GM23248 (cell line): ENCODE measurements around the gene TEX13B. TPM values are rescaled to one million over a fixed set of nuclear protein-coding genes. Genes with fewer than 3 reads are reported as not detected.
"Not testable (repeated sequence)": the region's sequence is repeated elsewhere in the genome, so short reads cannot be mapped to it uniquely, and the experiment has no call there.

ENCODE experiments used
- DNase-seq: peaks from one replicate; pipeline ENCODE4 v3.0.0-alpha.2; 2015
- H2AFZ ChIP-seq: fragments of 200-600 bp; sonication (generic); 2 replicates; pipeline ENCODE4 v1.6.1; 2016; ENCODE audit warnings: antibody characterized with exemption
- H3F3A ChIP-seq: fragments of 200-600 bp; sonication (generic); 2 replicates; pipeline ENCODE4 v1.6.1; 2016; ENCODE audit warnings: mild to moderate bottlenecking, antibody characterized with exemption, mixed run types; ENCODE audit not compliant: insufficient read depth
- H3K27ac ChIP-seq: fragments of 200-600 bp; sonication (generic); 2 replicates; pipeline ENCODE4 v1.5.1; 2016; ENCODE audit warnings: mild to moderate bottlenecking
- H3K27me3 ChIP-seq: fragments of 200-600 bp; sonication (generic); replicated peaks from 2 replicates; pipeline ENCODE4 v1.6.1; 2016; ENCODE audit warnings: mild to moderate bottlenecking; ENCODE audit not compliant: insufficient read depth
- H3K36me3 ChIP-seq: fragments of 200-600 bp; sonication (generic); 2 replicates; pipeline ENCODE4 v1.6.1; 2016; ENCODE audit warnings: low read depth, mild to moderate bottlenecking
- H3K4me1 ChIP-seq: fragments of 200-600 bp; sonication (generic); 2 replicates; pipeline ENCODE4 v1.6.1; 2016; ENCODE audit warnings: mild to moderate bottlenecking; ENCODE audit not compliant: insufficient read depth
- H3K4me2 ChIP-seq: fragments of 200-600 bp; sonication (generic); one replicate; pipeline ENCODE4 v1.6.1; 2016; ENCODE audit warnings: mild to moderate bottlenecking; ENCODE audit not compliant: unreplicated experiment
- H3K4me3 ChIP-seq: fragments of 200-600 bp; sonication (generic); 2 replicates; pipeline ENCODE4 v1.5.1; 2016; ENCODE audit warnings: mild to moderate bottlenecking
- H3K79me2 ChIP-seq: fragments of 200-600 bp; sonication (generic); 2 replicates; pipeline ENCODE4 v1.6.1; 2016; ENCODE audit warnings: mild to moderate bottlenecking; ENCODE audit not compliant: insufficient read depth
- H3K9ac ChIP-seq: fragments of 200-600 bp; sonication (generic); 2 replicates; pipeline ENCODE4 v1.6.1; 2016; ENCODE audit warnings: mild to moderate bottlenecking
- H3K9me2 ChIP-seq: fragments of 200-600 bp; sonication (generic); 2 replicates; pipeline ENCODE4 v1.6.1; 2016; ENCODE audit warnings: mixed run types, mild to moderate bottlenecking, moderate library complexity; ENCODE audit not compliant: insufficient read depth
- H3K9me3 ChIP-seq: fragments of 200-600 bp; sonication (generic); one replicate; pipeline ENCODE4 v1.6.1; 2017; ENCODE audit warnings: low read depth
- H4K20me1 ChIP-seq: fragments of 200-600 bp; sonication (generic); 2 replicates; pipeline ENCODE4 v1.6.0; 2016; ENCODE audit not compliant: insufficient read depth
- EZH2 ChIP-seq: fragments of 200-600 bp; sonication (generic); IDR thresholded peaks from 2 replicates; pipeline ENCODE4 v1.6.1; 2018; ENCODE audit warnings: antibody characterized with exemption, mild to moderate bottlenecking; ENCODE audit not compliant: insufficient read depth, poor library complexity, severe bottlenecking
- EZH2phosphoT487 ChIP-seq: fragments of 200-600 bp; sonication (generic); IDR thresholded peaks from 2 replicates; pipeline ENCODE4 v1.6.1; 2018; ENCODE audit warnings: antibody characterized with exemption, moderate library complexity, mild to moderate bottlenecking, low read depth; ENCODE audit not compliant: insufficient read depth
- WGBS, 2 experiments: methylation state at CpG; one replicate each; pipeline ENCODE4 v1.1.6; 2015 to 2017; ENCODE audit warnings: low lambda C conversion rate in 2 of 2, low coverage in 1 of 2; ENCODE audit errors: missing lambda C conversion rate in 2 of 2; 5-methylcytosine and 5-hydroxymethylcytosine counted together
- in situ Hi-C: fragments of 300-500 bp; cut with MboI; formaldehyde crosslinking; loops from 2 replicates; pipeline ENCODE4 v1.15.0; 2020
- polyA plus RNA-seq: library from polyadenylated mRNA; unstranded; fragments of >200 nt; fragmentation: Nextera tagmentation; extraction: Ambion mirVana; gene quantifications from 2 replicates; pipeline ENCODE4 v1.2.1, GENCODE V29; 2016
- total RNA-seq: library from RNA; depleted of rRNA; stranded (reverse); fragments of >200 nt; shearing (Covaris generic); gene quantifications from 2 replicates; pipeline ENCODE4 v1.2.3, GENCODE V29; 2014

The TEX13B gene
- total and polyA plus RNA-seq, 2 experiments from 2014 or later = not detected

- in situ Hi-C loops = no loop called here
- Histone ChIP-seq H3K4me3 (no peak overlapping the region), H3K9ac (no peak overlapping the region), H2AFZ (no peak overlapping the region), H3K79me2 (no peaks in the 10 kb centered on the region), H3K27ac (no peak overlapping the region), H3K9me2 (no peaks in the 10 kb centered on the region), H3K27me3 (no peaks in the 10 kb centered on the region), H4K20me1 (no peaks in the 10 kb centered on the region), H3F3A (no peaks in the 10 kb centered on the region), H3K36me3 (no peaks in the 10 kb centered on the region), H3K9me3 (no peaks in the 10 kb centered on the region), H3K4me2 (no peak overlapping the region), H3K4me1 (no peaks in the 10 kb centered on the region)
- TF ChIP-seq EZH2phosphoT487 = no peak
- no peak for TF ChIP-seq EZH2
- 0% methylated on average over 2 of the region's 2 CpGs for WGBS, 2 experiments
- DNase-seq = no peak
These were observed 12.1 kb downstream of the TEX13B start for GRCh38 chrX:107970073-107970472.

- TF ChIP-seq EZH2phosphoT487 (no peak), EZH2 (no peak)
- Histone ChIP-seq H4K20me1 (no peaks in the 10 kb centered on the region), H2AFZ (no peak overlapping the region), H3K9me2 (no peaks in the 10 kb centered on the region), H3K27ac (no peak overlapping the region), H3K4me1 (no peaks in the 10 kb centered on the region), H3K27me3 (no peaks in the 10 kb centered on the region), H3K9me3 (no peaks in the 10 kb centered on the region), H3K4me2 (no peak overlapping the region), H3K79me2 (no peaks in the 10 kb centered on the region), H3K4me3 (no peak overlapping the region), H3K9ac (no peak overlapping the region), H3K36me3 (no peaks in the 10 kb centered on the region), H3F3A (no peaks in the 10 kb centered on the region)
- in situ Hi-C loops = no loop called here
- no peak for DNase-seq
- 65 to 75% methylated on average over 5 of the region's 5 CpGs for WGBS, 2 experiments
These were observed 13.5 kb downstream of the TEX13B start for GRCh38 chrX:107968623-107969022.

GRCh38 chrX:107955337-107955736 is 26.8 kb downstream of the TEX13B start:
- H3F3A ChIP-seq, H3K9ac ChIP-seq, DNase-seq, H3K36me3 ChIP-seq, H3K4me2 ChIP-seq, H3K27me3 ChIP-seq, H3K4me1 ChIP-seq, H3K79me2 ChIP-seq, H2AFZ ChIP-seq, H4K20me1 ChIP-seq, H3K4me3 ChIP-seq, H3K9me2 ChIP-seq, H3K27ac ChIP-seq, in situ Hi-C loops, H3K9me3 ChIP-seq: not testable (repeated sequence)

- WGBS, 2 experiments = 89 to 93% methylated on average over 3 of the region's 3 CpGs
- no peaks in the 10 kb centered on the region for H3K27me3 ChIP-seq
- in situ Hi-C loops = no loop called here
- H3K79me2 ChIP-seq = no peaks in the 10 kb centered on the region
- H3K9me2 ChIP-seq = no peaks in the 10 kb centered on the region
- H3K4me1 ChIP-seq = no peaks in the 10 kb centered on the region
- H3K4me3 ChIP-seq = no peak overlapping the region
- H3K9me3 ChIP-seq = no peaks in the 10 kb centered on the region
- H3K36me3 ChIP-seq = no peaks in the 10 kb centered on the region
- H3K9ac ChIP-seq = no peak overlapping the region
- no peak overlapping the region for H3K4me2 ChIP-seq
- no peaks in the 10 kb centered on the region for H3F3A ChIP-seq
- H3K27ac ChIP-seq = no peak overlapping the region
- H2AFZ ChIP-seq = no peak overlapping the region
- DNase-seq = no peak
- H4K20me1 ChIP-seq = no peaks in the 10 kb centered on the region
- TF ChIP-seq EZH2 = no peak
- no peak for TF ChIP-seq EZH2phosphoT487
These were observed 42.1 kb downstream of the TEX13B start for GRCh38 chrX:107940095-107940494.

- Histone ChIP-seq H3K27me3 (no peaks in the 10 kb centered on the region), H3K4me2 (no peak overlapping the region), H3K4me1 (no peaks in the 10 kb centered on the region), H4K20me1 (no peaks in the 10 kb centered on the region), H3K9ac (no peak overlapping the region), H2AFZ (no peak overlapping the region), H3F3A (no peaks in the 10 kb centered on the region), H3K9me2 (no peaks in the 10 kb centered on the region), H3K79me2 (no peaks in the 10 kb centered on the region), H3K4me3 (peak overlapping the region; percentile 53; the same call in 1 of the 2 replicates), H3K9me3 (no peaks in the 10 kb centered on the region), H3K27ac (no peak overlapping the region), H3K36me3 (no peaks in the 10 kb centered on the region)
- in situ Hi-C loops = no loop called here
- 6 to 11% methylated on average over 9 to 16 of the region's 16 CpGs for WGBS, 2 experiments
- no peak for TF ChIP-seq EZH2phosphoT487
- TF ChIP-seq EZH2 = no peak
- no peak for DNase-seq
These were observed 45.8 kb downstream of the TEX13B start for GRCh38 chrX:107936434-107936730.
